Amygdala (tissue), 56 donors: Measurements from ENCODE around the gene AP2A1.
A peak's percentile ranks its signal among the peaks of the same experiment; 100 is the strongest.
"Not testable (repeated sequence)": the region's sequence is repeated elsewhere in the genome, so short reads cannot be mapped to it uniquely, and the experiment has no call there.

Experiments used
- DNase-seq, 56 donors: peaks; one replicate each; lab custom pipeline; 2025; lab: John Stamatoyannopoulos, UW

Gene AP2A1

GRCh38 chr19:49809160-49809940, 42.5 kb downstream of the AP2A1 start:
- peak in 37 of 56 donors; percentile 12 to 68 (median 43) for DNase-seq

DNA sequence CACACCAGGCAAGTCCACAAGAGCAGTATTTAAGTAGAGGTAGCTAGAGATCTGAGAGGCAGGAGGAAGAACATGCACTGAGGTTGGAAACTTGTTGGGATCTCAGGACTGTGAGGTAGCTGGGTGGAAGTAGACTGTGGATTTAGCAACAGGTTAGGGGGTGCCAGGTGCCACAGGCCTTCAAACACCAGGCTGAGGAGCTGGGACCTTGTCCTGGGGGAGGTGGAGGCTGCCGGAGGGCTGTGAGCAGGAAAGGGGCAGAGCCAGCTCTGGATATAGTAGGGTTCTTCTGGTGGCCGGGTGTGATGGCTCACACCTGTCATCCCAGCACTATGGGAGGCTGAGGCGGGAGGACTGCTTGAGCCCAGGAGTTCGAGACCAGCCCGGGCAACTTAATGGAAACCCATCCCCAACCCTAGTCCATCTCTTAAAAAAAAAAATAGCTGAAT, 43.2 kb downstream of the AP2A1 start:
- peak in 1 of 56 donors; percentile 30 for DNase-seq

DNA sequence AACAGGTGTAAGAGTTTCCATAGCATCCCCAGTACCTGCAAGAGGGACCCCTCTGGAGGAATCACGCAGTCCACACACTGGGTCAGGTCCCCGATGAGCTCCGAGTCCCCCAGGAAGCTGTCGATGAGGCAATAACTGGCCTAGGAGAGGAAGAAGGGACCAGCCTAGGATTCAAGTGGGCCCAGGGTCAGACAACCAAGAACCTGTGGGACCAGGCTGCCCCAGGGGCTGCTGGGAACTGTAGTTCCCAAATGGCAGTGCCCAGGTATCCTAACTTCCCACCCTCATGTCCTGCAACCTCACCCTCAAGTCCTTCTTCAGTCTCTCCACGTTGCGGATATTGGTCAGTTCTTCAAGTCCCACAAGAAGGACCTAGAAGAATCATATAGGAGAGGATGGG, 44.5 kb downstream of the AP2A1 start:
- DNase-seq = no peak

- DNase-seq = no peak
These were observed 45.7 kb downstream of the AP2A1 start for GRCh38 chr19:49812452-49812996.

GRCh38 chr19:49812997-49813861, 46.4 kb downstream of the AP2A1 start, which contains the start of gene FUZ:
TSS of gene FUZ (minus strand) at chr19:49813292. CDS start at chr19:49813106, 186 bp downstream.
- DNase-seq = peak; percentile 68 to 99 (median 95)

DNA sequence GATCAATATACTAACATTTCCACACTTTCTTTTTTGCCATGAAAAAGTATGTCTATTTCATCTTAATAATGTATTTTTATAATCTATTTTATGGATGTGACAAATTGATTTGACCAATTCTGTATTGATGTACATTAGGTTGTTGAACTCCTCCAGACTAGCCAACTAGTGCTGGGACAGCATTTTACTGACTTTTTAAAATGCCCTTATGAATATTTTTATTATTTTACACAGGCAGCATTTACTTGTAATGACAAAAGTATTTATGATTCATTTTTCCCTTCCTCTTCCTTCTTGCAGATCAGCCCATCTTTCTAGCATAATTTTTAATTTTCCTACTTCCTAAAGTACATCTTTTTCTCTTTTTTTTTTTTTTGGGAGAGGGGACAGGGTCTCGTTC, 47.2 kb downstream of the AP2A1 start:
- DNase-seq = no peak

DNA sequence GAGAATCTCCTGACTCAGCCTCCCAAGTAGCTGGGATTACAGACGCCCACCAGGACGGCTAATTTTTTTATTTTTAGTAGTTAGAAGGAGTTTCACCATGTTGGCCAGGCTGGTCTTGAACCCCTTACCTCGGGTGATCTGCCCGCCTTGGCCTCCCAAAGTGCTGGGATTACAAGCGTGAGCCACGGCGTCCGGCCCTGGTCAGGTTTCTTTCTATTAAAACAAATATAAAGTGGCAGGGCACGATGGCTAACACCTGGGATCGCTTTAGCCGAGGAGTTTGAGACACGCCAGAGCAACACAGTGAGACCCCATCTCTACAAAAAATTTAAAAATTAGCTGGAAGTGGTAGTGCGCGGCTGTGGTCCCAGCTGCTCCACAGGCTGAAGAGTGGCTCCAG, 49.8 kb downstream of the AP2A1 start:
- DNase-seq = no peak

GRCh38 chr19:49817964-49818648, 51.3 kb downstream of the AP2A1 start, which contains the start of gene MED25:
TSS of gene MED25 (plus strand) at chr19:49818289. CDS start at chr19:49818342, 53 bp downstream.
- DNase-seq = peak; percentile 33 to 96 (median 78)

DNA sequence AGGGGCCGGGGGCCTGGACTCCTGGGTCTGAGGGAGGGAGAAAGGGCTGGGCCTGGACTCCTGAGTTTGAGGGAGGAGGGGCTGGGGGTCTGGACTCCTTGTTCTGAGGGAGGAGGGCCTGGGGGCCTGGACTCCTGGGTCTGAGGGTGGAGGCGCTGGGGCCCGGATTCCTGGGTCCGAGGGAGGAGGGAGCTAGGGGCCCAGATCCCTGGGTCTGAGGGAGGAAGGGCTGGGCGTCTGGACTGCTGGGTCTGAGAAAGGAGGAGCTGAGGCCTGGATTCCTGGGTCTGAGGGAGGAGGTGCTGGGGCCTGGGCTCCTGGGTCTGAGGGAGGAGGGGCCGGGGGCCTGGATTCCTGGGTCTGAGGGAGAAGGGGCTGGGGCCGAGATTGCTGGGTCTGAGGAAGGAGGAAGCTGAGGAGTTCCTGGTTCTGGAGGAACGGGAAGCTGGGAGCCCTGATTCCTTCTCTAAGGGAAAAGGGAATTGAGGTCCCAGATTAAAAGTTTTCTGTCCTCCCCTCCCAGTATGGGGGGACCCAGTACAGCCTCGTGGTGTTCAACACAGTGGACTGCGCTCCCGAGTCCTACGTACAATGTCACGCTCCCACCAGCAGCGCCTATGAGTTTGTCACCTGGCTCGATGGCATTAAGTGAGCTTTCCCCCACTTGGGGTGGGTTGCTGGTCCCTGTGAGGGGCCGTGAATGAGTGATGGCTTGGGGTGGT, 52.0 kb downstream of the AP2A1 start:
- peak in 1 of 56 donors; percentile 45 for DNase-seq

GRCh38 chr19:49819452-49820115, 52.8 kb downstream of the AP2A1 start:
- not testable (repeated sequence) for DNase-seq

DNA sequence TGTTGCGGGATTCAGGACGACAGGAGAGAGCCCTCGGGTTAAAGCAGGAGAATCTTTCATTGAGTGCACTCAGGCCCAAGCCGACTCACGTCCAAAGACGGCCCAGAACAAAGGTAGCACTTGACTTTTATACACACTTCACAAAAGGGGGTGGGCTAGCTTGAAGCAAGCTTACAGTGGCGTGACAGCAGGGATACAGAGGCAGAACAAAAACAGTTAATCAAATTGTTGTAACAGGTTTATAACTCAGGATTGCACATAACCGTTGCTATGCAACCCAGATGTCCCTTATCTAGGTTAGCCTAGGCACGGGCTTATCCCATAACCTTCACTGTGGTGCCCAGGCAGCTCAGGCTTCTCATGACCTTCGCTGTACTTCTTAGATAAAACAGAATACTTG, 53.3 kb downstream of the AP2A1 start:
- DNase-seq = no peak

- DNase-seq = no peak
These were observed 56.7 kb downstream of the AP2A1 start for GRCh38 chr19:49823472-49823871.

DNA sequence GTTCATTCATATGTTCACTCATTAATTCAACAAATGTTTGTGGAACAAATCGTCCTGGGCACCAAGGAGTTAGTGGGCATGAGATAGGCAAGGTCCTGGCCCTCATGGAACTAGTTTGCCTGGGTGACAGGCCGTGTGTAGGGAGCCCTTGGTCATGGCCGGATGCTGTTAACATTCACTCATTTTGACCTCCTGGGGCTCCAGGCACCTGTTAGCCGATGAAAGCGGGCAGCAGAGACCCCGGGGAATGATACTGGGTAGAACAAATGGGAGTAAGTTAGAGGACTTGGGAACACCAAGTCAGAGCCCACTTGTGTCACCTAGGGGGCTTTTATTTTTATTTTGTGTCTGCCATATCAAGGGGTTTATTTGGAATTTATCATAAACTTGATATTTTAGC, 57.9 kb downstream of the AP2A1 start:
- no peak for DNase-seq

GRCh38 chr19:49827034-49827433, 60.2 kb downstream of the AP2A1 start:
- no peak for DNase-seq

DNA sequence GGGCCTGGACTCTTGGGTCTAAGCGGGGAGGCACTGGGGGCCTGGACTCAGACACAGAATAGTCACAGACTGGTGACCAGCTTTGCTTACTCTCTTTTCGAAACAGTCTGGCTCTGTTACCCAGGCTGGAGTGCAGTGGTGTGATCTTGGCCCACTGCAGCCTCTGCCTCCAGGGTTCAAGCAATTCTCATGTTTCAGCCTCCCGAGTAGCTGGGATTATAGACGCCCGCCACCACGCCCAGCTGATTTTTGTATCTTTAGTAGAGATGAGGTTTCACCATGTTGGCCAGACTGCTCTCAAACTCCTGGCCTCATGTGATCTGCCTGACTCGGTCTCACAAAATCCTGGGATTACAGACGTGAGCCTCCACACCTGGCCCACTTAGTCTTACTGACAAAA, 62.4 kb downstream of the AP2A1 start:
- DNase-seq = no peak

DNA sequence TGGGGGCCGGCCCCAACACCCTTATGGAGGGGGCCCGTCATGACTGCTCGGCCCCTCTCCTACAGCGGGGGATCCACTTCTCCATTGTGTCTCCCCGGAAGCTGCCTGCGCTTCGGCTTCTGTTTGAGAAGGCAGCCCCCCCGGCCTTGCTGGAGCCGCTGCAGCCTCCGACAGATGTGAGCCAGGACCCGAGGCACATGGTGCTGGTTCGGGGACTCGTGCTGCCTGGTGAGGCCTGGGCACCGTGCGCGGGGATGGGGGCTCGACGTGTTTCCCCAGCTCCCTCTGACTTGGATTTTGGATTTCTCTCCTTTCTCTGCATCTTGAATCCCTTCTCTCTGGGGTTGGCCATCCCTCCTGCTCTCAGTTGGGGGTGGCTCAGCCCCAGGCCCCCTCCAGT, 62.9 kb downstream of the AP2A1 start:
- no peak for DNase-seq

DNA sequence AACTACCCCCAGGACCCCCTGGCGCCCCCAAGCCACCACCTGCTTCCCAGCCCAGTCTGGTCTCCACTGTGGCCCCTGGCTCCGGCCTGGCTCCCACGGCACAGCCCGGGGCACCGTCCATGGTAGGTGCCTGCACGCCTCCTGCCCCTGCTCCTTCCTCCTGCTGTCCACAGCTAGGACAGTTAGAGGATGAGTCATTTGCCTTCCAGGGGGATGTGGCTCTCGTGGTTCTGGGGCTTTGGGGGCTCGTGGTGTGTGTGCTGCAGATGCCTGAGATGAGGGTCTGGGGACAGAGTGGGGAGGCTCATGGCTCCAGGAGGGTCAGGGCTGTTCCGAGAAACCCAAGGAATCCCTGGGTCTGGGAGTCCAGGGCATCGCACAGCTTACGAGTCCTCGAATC, 64.0 kb downstream of the AP2A1 start:
- no peak for DNase-seq

GRCh38 chr19:49831592-49831991, 64.8 kb downstream of the AP2A1 start:
- DNase-seq = no peak

DNA sequence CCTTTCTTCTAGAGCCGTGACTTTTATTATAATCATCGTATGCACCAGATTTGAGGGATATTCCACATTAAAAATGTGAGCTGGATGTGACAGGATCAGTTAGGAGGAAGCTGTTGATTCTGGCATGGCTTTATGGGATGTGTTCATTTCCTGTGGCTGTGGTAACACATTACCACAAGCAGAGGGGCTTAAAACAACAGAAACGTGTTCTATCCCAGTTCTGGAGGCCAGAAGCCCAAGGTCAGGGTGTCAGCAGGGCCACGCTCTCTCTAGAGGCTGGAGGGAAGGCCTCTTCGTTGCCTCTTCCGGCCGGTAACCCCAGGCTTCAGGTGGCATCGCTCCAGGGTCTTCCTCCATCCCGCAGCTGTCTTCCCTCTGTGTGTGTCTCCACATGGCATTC, 65.8 kb downstream of the AP2A1 start:
- no peak for DNase-seq
